GM19438 (cell line): ENCODE results near the gene PITX1.

ENCODE experiments used
- ATAC-seq: cut with Tn5 transposase; IDR thresholded peaks from one replicate; pipeline ENCODE4 v1.9.1; 2021; ENCODE audit warnings: low read depth; ENCODE audit not compliant: unreplicated experiment

The PITX1 gene

DNA sequence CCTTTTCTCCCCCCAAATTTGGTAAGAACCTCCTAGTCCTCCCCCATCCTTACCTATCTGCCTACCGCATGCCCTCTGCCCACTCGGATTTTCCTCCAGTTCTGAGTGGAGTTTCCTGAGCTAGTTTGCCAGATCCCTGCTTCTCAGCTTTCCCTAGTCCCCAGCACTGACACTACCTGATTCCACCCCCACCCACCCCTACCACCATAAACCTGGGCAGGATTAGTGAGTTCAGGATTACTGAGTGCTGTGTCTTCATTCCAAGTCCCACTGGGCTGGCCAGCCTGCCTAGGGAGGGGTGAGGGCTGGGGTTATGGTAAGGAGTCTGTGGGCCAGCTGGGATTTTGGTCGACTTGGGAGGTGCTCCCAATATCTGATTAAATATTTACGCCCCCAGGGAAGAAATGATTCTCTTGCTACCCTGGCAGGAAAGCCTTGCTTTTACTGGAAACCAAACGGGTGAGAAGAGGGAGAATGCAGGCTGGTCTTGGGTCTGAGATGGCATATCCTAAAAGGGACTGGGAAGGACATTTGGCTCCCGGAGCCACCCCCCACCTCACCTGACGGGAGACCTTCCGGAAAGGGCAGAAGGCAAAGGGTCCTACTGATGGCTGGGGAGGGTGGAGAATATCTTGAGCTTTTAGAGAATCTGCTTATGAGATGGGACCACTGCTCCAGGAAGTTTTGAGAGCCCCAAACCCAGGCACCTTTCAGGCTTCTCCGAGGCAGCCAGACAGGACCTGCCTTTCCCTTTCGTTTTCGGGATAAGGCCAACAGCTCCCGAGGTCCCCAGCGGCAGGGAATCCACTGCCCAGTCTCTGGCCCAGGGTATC, 3.7 kb downstream of the PITX1 start:
- no peak for ATAC-seq

DNA sequence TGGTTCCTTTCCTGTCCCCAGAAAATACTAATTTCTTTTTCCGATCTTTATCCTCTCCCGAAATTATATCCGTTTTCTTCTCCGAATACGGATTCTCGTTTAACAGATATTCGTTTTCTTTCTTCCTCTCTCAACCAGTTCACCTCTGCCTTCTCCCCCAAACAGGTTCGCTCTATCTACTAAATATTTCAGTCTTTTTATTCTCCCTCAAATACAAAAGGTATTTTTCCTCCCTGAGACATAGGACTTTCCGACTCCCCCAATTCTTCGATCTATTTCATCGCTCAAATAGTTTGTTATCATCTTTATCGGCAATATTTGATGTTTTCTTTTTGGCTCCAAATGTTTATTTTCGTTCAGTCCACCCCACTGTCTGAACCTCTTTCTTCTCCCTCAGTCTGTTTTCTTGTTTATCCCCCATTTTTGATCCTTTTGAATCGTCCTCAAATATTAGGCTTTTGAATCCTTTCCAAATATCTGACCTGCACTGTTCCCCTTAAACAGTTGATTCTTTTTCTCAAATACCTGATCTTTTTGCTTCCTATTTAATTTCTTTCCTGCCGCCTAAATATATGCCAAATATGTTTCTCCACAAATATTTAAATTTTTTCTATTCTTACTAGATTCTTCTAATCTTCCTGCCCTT, 4.4 kb downstream of the PITX1 start:
- ATAC-seq: no peak

GRCh38 chr5:135028791-135029476, 5.1 kb downstream of the PITX1 start:
- ATAC-seq: no peak

DNA sequence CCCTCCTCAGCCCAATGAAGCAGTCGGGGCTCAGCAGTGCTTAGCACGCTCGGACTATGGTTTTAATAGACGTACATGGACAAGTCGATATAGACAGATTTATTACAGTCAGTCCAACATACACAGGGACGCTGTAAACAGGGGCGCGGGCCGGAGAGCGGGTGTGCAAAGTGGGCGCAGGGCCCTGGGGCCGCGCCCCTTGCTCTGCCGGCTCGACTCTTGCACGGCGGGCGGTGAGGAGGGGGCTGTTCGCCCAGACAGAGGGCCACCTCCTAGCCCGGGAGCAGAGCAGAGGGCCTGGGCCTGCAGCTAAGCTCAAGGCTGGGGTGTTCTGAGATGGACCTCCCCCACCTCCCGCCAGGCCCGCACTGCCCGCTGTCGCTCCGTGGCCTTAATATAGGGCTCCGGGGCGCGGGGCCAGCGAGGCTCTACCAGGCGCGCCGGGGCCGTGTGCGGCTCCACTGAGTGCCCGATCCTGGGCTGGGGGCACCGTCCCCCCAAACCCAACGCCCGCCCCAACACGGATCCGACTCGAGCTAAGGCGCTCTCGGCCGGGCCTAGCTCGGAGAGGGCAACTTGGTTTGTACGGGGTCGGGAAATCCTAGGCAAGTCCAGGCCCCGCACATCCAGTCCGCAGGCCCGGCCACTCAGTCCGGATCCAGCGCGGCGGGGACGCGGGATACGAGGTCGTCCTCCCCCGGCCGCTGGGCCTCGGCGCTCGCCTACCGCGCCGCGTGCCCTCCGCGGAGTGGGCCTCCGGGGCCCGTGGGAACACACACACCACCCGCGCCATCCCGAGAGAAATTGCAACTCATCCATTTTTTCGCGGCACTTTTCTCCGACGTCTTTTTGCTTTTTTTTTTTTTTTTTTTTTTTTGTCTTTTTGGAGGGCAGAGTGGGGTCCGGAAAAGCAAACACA, 6.1 kb downstream of the PITX1 start:
- no peak for ATAC-seq

DNA sequence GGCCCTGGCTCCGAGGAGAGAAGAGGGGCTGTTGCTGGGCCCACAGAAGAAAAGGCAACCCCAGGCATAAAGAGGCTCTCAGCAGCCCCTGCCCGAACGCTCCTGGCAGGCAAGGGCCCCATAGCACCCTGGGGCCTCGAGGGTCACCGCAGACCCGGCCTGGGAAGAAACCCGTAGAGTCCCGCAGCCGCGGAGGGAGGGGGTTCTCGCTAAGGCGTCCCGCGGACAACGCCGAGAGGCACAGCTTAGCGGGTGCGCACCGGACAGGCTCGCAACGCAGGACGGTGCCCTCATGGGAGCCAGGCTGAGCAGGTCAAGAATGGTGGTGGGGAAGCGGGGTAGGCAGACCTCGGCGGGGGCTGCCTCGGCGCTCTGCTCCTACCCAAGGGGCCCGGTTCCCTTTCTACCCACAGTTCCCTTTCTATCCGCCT, 6.7 kb downstream of the PITX1 start:
- no peak for ATAC-seq

DNA sequence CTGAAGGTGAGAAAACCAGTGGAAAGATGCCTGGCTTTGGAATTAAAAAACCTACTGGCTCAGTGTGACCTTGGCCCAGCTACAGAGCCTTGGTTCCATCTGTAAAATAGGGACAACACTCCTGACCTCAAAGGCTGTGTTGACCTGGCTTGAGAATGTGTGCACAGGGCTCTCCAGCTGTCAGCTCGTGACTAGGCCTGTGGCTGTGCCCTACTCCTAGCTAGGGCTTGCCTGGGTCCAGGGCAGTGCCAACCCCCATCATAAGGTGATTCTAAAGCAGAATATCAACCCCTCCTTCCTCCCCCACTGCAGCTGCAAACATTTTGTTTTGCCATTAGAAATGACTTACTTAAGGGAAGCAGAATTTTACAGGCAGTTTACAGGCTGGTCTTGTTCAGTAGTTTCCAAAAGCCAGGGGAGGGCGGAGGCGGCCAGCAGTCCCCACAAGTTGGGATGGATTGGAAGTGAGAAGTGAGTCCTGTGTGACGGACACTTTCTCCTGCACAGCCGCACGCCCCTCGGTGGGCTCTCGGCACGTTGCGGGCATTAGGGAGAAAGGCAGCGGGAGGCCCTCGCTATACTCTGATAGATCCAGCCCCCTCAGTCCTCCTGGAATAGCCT, 7.3 kb downstream of the PITX1 start:
- no peak for ATAC-seq

GRCh38 chr5:135025730-135026644, 8.0 kb downstream of the PITX1 start:
- no peak for ATAC-seq

DNA sequence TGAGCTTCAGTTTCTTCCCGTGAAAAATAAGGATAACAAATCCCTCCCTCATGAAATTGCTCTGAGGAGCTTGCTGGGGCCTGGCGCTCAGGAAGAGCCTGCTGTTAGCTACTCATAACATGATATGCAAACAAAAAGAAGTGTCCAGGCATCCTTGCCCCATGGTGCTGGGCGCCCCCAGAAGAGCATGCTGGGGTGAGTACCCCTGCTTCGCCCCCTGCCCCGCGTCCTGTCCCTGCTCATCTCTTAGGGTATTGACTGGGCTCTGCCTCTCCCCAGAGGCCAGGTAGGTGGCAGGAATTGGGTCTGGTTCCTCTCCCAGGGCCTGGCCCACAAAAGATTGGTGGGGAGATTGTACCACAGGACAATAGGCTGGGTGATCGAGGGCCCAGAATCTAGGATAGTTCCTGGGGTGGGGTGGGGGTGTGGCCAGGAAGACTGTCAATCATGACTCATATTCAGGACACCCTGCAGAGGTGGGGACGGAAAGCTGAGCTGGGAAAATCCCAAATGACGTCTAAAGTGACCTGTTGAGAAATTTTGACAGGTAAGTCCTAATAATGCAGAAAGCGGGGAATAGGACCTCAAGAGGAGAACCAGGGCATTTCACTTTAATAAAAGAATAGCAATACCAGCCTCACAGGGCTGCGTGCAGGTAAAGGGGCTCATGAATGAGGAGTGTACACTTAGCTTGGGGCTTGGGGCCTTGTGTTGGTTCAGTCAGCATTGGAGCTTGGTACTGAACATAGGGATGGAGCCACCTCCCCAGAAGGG, 8.9 kb downstream of the PITX1 start:
- ATAC-seq: no peak

- ATAC-seq: no peak
These were observed 13.7 kb downstream of the PITX1 start for GRCh38 chr5:135020111-135020895.

- no peak for ATAC-seq
These were observed 14.7 kb downstream of the PITX1 start for GRCh38 chr5:135019314-135019713.

- ATAC-seq: no peak
These were observed 15.6 kb downstream of the PITX1 start for GRCh38 chr5:135018457-135018856.

DNA sequence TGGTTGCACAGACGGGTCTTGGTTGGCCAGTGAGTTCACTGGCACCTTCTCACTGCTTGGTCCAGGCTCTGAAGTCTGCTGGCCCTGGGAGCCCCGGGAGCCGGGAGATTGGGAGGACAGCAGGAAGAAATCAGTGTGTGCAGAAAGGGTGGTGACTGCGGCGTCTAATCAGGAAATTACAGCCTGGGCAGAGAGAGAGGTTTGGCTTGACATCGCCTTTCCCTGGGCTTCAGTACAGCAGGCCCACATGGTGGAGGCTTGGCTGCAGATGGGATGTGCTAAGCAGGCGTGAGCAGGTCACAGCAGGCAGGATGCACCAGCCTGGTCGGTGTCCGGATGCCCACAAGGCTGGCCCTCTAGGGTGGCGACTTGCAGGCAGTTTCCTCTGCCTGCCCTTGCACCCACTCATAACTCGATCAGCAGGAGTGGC, 17.2 kb downstream of the PITX1 start:
- ATAC-seq: no peak

- no peak for ATAC-seq
These were observed 18.1 kb downstream of the PITX1 start for GRCh38 chr5:135015942-135016341.

GRCh38 chr5:135013947-135014570, 20.0 kb downstream of the PITX1 start:
- ATAC-seq: no peak

- ATAC-seq: no peak
These were observed 20.6 kb downstream of the PITX1 start for GRCh38 chr5:135013445-135013844.

DNA sequence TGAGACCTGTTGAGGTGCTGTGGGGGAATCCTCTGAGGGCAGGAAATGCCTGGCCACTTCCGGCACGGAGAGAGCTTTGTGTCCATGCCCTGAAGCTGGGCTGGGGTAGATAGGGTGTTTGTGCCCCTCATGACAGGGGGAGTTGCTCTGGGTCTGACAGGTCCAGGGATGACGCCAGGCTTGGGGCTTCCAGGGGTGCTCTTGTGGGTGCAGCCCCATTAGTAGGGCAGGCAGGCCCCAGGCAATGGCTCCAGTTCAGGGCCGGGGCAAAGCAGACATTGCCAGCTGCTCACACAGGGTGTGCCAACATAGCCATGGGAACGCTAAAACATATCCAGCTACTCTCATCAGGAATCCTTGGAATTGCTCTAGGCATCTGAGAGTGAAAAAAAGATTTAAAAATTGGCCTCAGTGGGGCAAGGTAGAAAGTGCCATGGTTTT, 21.1 kb downstream of the PITX1 start:
- no peak for ATAC-seq

- no peak for ATAC-seq
These were observed 21.9 kb downstream of the PITX1 start for GRCh38 chr5:135012033-135012588.
